Measurements from ENCODE around the gene SPDEF.

Gene SPDEF

GRCh38 chr6:34490390-34491090, 65.6 kb downstream of the SPDEF start:
- H3K27ac ChIP-seq = no peak overlapping the region
- no peak for DNase-seq
- H3K27me3 ChIP-seq = peaks cover 0 to 3% of the 10 kb centered on the region in 2 donors
- H3K36me3 ChIP-seq = no peaks in the 10 kb centered on the region
- H3K4me3 ChIP-seq = no peak overlapping the region
- TF ChIP-seq CTCF (IDR thresholded peaks at IDR 0.05) = no peak
- no peaks in the 10 kb centered on the region for H3K9me3 ChIP-seq
- intact Hi-C loops (cut with DNase I; ENCODE audit: low total_unique reads) = no loop called here
- H3K4me1 ChIP-seq = no peaks in the 10 kb centered on the region

GRCh38 chr6:34489207-34489805, 66.8 kb downstream of the SPDEF start:
- DNase-seq = no peak

More at GRCh38 chr6:34489207-34489805, 66.8 kb downstream of the SPDEF start:
- H3K27ac ChIP-seq = no peak overlapping the region
- TF ChIP-seq CTCF (IDR thresholded peaks at IDR 0.05) = no peak
- H3K36me3 ChIP-seq = no peaks in the 10 kb centered on the region
- no peaks in the 10 kb centered on the region for H3K4me1 ChIP-seq
- intact Hi-C loops (cut with DNase I; ENCODE audit: low total_unique reads) = no loop called here
- H3K9me3 ChIP-seq = no peaks in the 10 kb centered on the region
- H3K4me3 ChIP-seq = no peak overlapping the region
- H3K27me3 ChIP-seq = peaks cover 0 to 8% of the 10 kb centered on the region in 2 donors

Measured in tibial artery (tissue), 4 donors.